Mesothelial cell of epicardium (in vitro differentiated cells): ENCODE measurements around the gene HYCC2. TPM values are rescaled to one million over a fixed set of nuclear protein-coding genes. Genes with fewer than 3 reads are reported as not detected.

Source experiments
- DNase-seq, 2 experiments: peaks; one replicate each; pipeline ENCODE4 v3.0.0; 2021; ENCODE audit warnings: low spot score in 2 of 2; ENCODE audit not compliant: unreplicated experiment in 2 of 2
- H3K27ac Mint-ChIP-seq: 2 replicates; pipeline ENCODE4 v1.8.0; 2021; ENCODE audit warnings: mixed read lengths
- H3K27me3 Mint-ChIP-seq: 2 replicates; pipeline ENCODE4 v1.8.0; 2021; ENCODE audit warnings: low read depth, mixed read lengths
- H3K36me3 Mint-ChIP-seq: 2 replicates; pipeline ENCODE4 v1.8.0; 2021; ENCODE audit warnings: mixed read lengths
- H3K4me1 Mint-ChIP-seq: 2 replicates; pipeline ENCODE4 v1.8.0; 2021; ENCODE audit warnings: mixed read lengths
- H3K4me3 Mint-ChIP-seq: 2 replicates; pipeline ENCODE4 v1.8.0; 2021; ENCODE audit warnings: mild to moderate bottlenecking, moderate library complexity, mixed read lengths
- H3K9me3 Mint-ChIP-seq: 2 replicates; pipeline ENCODE4 v1.8.0; 2021; ENCODE audit warnings: mixed read lengths
- CTCF ChIP-seq: fragments of 200-600 bp; sonication (generic); IDR thresholded peaks from one replicate; pipeline ENCODE4 v1.5.0; 2021; ENCODE audit warnings: antibody characterized with exemption; ENCODE audit not compliant: unreplicated experiment
- total RNA-seq: library from RNA; stranded (reverse); gene quantifications from 3 replicates; pipeline ENCODE4 v1.2.1, GENCODE V29; 2021

Gene HYCC2
- total RNA-seq, 1 donor from 2014 or later = 20.3 TPM

GRCh38 chr2:201090574-201090973 lies 19.1 kb upstream of the HYCC2 start:
- H3K4me1 Mint-ChIP-seq = no peaks in the 10 kb centered on the region
- no peak for TF ChIP-seq CTCF
- H3K4me3 Mint-ChIP-seq = no peak overlapping the region
- peaks cover 20% of the 10 kb centered on the region for H3K36me3 Mint-ChIP-seq
- no peaks in the 10 kb centered on the region for H3K9me3 Mint-ChIP-seq
- H3K27ac Mint-ChIP-seq = no peak overlapping the region
- no peaks in the 10 kb centered on the region for H3K27me3 Mint-ChIP-seq
- DNase-seq = no peak

DNA sequence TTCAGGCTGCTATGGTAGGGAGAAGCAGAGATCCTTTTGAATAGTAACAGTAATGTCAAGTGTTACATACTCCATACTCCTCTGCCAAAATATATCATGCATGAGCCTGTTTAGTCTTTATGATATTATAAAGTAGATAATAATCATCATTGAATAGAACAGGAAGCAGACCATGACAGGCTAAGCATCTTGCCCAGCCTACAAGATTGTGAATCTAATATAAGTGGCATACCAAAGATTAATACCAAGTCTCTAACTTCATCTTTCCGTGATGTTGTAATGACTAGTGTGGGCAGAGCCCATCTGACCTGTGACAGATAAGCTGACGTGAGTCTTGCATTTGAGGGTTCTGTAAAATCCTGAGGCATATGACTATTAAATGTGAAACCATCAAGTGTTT lies 13.4 kb upstream of the HYCC2 start:
- no peak for TF ChIP-seq CTCF
- H3K4me1 Mint-ChIP-seq = no peaks in the 10 kb centered on the region
- H3K4me3 Mint-ChIP-seq = no peak overlapping the region

GRCh38 chr2:201074996-201075395 lies 3.5 kb upstream of the HYCC2 start:
- no peak for TF ChIP-seq CTCF
- Mint-ChIP-seq H3K9me3 (no peaks in the 10 kb centered on the region), H3K27me3 (no peaks in the 10 kb centered on the region), H3K4me1 (peaks cover 18% of the 10 kb centered on the region), H3K4me3 (no peak overlapping the region), H3K27ac (no peak overlapping the region), H3K36me3 (peaks cover 3% of the 10 kb centered on the region)
- DNase-seq = no peak

More for the DNA sequence above, 13.4 kb upstream of the HYCC2 start:
- Mint-ChIP-seq H3K36me3 (peaks cover 26% of the 10 kb centered on the region), H3K27ac (no peak overlapping the region), H3K9me3 (no peaks in the 10 kb centered on the region), H3K27me3 (no peaks in the 10 kb centered on the region)
- DNase-seq = no peak

- no peaks in the 10 kb centered on the region for H3K36me3 Mint-ChIP-seq
- H3K27ac Mint-ChIP-seq = no peak overlapping the region
- H3K4me3 Mint-ChIP-seq = peak overlapping the region; percentile 48
- H3K4me1 Mint-ChIP-seq = peaks cover 31% of the 10 kb centered on the region
- H3K27me3 Mint-ChIP-seq = no peaks in the 10 kb centered on the region
- no peak for TF ChIP-seq CTCF
- no peak for DNase-seq
- no peaks in the 10 kb centered on the region for H3K9me3 Mint-ChIP-seq
Measured at GRCh38 chr2:201073071-201073470, 1.6 kb upstream of the HYCC2 start.

- no peak for TF ChIP-seq CTCF
- Mint-ChIP-seq H3K36me3 (no peaks in the 10 kb centered on the region), H3K27ac (peak overlapping the region; percentile 95), H3K9me3 (no peaks in the 10 kb centered on the region), H3K27me3 (no peaks in the 10 kb centered on the region), H3K4me3 (peak overlapping the region; percentile 90), H3K4me1 (peaks cover 31% of the 10 kb centered on the region)
- DNase-seq = no peak
Measured at GRCh38 chr2:201072201-201072530, 695 bp upstream of the HYCC2 start.

DNA sequence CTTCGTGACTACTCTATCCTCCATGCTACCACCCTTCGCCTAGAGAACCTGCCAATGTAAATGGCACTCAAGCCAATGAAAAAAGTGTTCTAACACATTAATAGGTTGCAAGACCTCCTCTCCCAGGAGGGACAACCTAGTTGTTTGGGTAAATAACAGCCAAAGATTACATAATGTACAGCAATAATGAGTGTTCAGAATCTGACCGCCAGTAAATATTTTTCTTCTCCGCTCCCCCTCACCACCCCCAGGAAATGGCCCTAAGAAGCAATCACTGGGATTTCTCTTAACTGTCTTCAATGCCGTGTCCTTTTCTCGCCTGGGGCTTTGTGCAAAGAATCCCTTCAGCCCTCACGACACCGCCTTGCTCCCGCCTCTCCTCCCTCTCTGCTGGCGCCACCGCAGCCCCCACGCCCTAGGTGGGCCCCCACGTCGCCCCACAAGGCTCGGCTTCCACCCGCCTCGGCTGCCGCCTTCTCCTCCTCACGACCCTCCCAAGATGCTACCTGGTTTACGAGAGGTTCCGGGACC lies 458 bp downstream of the HYCC2 start:
- Mint-ChIP-seq H3K9me3 (no peaks in the 10 kb centered on the region), H3K4me3 (peak overlapping the region; percentile 90), H3K27ac (peak overlapping the region; percentile 95), H3K27me3 (no peaks in the 10 kb centered on the region), H3K36me3 (no peaks in the 10 kb centered on the region), H3K4me1 (peaks cover 31% of the 10 kb centered on the region)
- no peak for TF ChIP-seq CTCF
- no peak for DNase-seq
